ENCODE measurements around the gene NEK6.

NEK6 gene

DNA sequence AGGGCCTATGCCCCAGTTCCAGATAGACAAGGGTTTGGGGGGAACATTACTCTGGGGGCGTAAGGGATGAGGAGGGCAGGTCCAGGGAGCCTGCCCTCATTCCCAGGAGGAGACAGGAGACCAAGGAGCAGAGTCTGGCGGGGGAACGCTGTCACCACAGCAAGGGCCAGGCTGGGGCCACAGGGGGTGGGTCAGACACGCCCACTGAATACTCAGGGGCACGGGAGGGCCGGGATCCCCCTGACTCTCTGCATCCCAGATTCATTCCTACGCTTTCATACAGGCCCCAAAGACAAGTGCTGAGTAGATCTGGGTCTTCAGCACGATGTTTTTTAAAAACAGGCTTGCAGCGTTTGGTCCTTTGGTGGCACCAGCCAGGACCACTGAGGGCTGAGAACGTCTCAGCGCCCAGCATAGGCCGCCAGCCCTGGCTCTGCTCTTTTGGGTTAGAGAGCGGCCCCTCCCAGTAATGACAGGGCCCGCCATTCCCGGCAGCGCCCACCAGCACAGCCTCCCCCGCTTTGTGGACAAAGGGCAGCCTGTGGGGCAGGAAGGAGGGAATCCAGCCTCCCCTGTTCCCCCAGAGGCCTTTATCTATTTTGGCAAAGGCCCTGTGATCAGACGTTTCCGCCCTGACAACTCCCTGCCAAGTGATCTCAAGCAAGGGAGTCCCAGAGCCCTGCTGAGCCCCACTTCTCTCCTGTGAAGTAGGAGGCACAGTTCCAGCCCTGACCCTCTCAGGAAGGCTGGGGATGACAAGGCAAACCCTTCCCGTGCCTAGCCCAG is 24.9 kb downstream of the NEK6 start:
- no peak for DNase-seq

GRCh38 chr9:124283228-124283814 is 25.6 kb downstream of the NEK6 start:
- DNase-seq, result no peak

GRCh38 chr9:124284237-124284831 is 26.6 kb downstream of the NEK6 start:
- DNase-seq, result no peak

GRCh38 chr9:124284940-124285441 is 27.2 kb downstream of the NEK6 start:
- no peak for DNase-seq

DNA sequence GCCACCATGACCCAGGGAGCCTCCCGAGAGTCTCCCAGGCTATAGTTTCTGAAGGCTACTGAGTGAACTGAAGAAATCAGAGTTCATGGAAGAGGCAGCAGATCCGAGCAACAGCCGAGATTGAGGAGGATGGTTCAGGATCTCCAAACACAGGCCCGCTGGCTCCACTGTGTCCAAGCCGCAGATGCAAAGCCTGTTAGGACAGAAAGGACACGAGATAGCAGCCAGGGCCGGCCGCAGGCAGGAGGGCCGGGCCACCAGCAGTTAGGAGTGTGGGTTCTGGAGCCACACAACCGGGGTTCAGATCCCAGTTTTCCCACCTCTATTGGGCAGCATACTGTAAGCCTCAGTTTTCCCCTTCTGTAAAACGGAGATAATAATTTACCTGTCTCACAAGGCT is 27.7 kb downstream of the NEK6 start:
- DNase-seq, result no peak

- DNase-seq, result no peak
Observed at GRCh38 chr9:124285903-124286291, 28.1 kb downstream of the NEK6 start.

DNA sequence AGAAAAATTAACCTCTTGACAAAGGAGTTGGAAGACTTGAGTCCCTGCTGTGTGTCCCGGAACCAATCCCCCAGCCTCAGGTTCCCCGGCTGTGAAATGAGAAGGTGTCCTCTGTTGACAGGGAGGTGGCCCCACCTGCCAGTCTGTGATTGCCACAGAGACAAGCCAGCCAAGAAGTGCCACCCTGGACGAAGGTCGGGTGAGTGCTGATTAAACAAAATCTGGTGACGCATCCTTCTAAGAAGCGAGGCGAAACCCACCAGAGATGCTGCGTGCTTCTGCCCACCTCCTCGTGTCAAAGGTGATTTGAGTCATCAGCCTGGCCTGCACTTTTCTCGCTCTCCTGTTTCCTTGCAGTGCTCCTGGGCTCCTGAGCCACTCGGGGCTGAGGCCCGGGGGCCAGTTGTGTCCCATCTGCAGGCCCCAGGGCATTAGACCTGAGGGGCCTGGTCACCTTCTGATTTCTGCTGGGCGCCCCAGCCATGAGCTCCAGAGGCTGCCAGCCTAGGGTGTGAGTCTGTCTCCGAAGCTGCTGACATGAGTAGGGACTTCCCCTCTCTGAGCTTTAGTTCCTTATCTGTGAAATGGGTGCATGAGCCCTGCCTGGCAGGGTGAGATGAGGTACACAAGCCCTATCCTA is 28.7 kb downstream of the NEK6 start:
- no peak for DNase-seq

DNA sequence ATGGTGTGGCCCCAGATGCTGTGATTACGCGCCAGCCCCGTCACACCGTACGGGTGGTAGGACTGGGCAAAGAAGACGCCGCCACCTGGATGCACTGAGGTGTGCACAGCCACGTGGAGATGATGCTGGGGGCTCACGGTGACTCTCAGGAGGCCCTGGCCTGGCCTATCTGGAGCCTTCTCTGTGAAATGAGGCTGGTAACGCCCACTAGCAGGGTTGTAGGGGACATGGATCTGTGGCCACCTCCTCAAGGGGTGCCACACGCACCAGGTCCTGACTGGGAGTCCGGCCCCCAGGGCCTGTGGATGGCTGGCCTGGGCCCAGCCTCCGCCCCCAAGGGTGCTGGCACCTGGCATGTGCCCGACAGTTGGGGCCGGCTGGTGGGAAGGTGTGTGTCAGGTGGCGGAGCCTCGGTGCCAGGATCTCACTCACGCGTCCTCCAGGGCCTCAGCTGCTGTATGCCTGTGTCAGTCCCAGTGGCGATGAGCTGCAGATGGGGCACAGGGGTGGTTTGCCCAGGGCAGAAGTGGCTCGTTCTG is 32.4 kb downstream of the NEK6 start:
- peak; percentile 77 for DNase-seq

DNA sequence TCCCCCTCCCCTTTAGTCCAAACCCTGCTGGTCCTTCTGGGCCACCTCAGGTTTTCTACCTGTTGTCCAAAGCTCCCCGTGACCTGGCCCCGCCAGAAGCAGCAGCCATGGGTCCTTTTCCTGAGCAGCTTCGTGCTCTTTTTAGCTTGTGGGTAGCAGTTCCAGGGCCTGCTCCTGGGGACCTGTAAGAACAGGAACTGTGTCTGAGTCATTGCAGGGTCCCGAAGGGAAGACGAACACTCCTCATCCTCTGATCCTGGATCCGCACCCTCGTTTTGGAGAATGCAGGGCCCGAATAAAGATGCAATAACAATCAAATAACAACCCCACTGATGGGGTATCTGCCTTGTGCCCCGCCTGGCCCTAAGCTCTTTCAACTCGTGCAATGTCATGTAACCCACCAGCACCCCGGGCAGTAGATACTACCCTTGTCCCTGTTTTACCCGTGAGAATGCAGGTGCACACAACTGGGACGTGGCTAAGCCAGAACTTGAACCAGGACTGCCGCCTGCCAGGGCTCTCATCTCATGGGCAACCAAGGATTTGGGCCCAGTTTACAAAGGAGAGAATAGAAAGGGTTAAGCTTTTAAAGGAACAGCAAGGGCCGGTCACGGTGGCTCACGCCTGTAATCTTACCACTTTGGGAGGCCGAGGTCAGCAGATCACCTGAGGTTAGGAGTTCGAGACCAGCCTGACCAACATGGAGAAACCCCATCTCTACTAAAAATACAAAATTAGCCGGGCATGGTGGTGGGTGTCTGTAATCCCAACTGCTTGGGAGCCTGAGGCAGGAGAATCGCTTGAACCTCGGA is 33.2 kb downstream of the NEK6 start:
- DNase-seq, result no peak

GRCh38 chr9:124291801-124292396 is 34.1 kb downstream of the NEK6 start:
- no peak for DNase-seq

DNA sequence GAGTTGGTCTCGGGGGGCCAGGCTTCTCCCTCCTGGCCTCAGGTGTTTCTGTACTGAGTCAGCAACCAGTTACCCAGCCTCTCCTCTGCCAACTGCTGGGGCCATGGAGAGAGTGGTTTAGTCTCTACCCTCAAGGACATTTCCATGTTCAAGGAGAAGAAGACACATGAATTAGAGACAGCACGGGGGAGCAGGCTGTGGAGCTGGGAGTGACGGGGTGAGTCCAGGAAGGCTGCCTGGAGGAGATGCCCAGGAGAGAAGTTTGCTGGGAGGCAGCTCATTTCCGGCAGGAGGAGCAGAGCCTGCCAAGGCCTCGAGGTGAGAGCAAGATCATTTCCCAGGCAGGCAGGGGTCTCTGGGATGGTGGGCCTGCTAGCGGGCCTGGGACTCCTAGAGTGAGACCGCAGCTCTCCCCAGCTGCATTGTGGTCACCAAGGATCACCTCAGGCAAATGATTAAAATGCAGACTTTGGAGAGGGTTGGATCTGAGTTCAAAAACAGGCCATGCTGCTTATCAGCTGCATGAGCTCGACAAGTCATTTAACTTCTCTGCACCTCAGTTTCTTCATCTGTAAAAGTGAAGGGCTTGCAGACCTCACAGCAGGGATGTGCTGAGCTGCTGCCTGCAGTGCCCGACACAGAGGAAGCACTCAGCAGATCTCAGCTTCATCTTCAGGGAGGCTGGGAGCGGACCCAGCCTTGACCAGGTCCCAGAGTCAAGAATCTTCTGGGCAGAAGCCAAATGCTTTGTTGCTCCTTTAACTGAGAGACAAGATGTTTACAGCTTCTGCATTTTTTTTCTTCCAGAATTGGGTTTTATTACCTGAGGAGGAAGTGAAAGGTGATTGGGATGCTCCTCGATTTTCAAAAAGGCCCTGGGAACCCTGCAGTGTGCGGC is 35.2 kb downstream of the NEK6 start:
- no peak for DNase-seq

GRCh38 chr9:124293718-124294506 is 36.2 kb downstream of the NEK6 start:
- DNase-seq, result no peak

- DNase-seq, result no peak
Observed at GRCh38 chr9:124295159-124295794, 37.5 kb downstream of the NEK6 start.

DNA sequence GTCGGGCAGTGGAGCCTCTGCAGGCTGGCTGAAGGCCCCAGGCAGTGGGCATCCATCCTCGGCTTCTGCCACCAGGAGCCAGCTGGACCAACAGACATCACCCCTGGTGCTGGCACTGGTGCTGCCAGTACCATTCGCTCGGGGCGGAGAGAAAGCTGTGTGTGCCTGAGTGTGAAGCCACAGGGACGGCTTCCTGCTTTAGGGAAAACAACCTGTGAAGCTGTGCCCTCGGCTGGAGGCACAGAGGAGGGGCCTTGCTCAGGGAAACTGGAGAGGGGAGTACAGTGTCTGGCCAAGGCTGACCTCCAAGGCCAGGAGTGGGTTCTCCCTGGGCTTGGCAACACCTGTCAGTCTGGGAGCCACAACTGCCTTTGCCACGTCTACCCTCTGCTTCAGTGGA is 38.3 kb downstream of the NEK6 start:
- DNase-seq, result no peak

DNA sequence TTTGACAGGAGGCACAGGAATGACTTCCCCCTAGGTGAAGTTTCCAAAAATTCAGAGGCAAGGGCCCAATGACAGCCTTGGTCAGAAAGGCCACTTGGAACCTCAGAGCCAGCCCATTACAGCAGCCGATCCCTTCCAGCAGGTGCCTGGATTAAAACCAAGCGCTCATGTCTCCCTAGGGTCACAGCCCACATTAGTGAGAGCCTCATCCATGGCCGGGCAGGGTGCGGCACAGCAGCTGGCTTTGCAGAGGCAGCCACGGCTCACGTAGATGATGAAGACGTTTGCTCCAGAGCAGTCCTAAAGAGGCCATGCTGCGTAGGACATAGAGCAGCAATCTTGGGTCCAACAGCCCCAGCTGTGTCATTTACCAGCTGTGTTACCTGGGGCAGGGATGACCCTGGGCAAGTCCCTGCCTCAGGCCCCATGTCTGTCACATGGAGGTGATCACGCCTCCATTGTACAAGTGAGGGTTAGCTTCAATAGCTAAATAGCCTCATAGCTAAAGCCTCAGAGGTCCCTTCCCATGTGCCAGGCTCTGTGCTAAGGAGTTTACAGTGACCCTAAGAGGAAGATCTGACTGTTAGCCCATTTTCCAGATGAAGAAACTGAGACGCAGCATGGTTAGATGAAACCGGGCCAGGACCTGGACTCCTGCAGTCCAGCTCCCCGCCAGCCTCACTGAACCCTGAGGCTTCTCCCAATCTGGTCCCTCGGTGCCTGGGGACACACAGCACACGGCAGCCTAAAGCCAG is 39.2 kb downstream of the NEK6 start:
- no peak for DNase-seq

DNA sequence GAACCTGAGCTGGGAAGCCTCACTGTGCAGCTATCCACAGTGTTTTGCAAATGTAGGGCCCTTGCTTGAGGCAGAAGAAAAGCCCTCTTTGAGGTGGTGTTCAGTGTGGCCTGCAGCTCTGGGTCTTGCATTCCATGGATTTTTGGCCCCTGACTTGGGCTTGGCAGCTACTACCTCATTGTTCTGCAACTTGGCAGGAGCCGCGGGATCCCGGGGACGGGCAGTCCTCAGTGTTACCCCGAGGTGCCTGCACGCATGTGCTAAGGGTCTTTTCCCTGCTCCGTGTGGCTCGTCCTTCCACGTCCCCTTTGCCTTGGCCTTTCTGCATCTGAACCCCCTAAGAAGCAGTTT is 39.8 kb downstream of the NEK6 start:
- DNase-seq, result no peak

GRCh38 chr9:124297915-124298645 is 40.3 kb downstream of the NEK6 start:
- no peak for DNase-seq

DNA sequence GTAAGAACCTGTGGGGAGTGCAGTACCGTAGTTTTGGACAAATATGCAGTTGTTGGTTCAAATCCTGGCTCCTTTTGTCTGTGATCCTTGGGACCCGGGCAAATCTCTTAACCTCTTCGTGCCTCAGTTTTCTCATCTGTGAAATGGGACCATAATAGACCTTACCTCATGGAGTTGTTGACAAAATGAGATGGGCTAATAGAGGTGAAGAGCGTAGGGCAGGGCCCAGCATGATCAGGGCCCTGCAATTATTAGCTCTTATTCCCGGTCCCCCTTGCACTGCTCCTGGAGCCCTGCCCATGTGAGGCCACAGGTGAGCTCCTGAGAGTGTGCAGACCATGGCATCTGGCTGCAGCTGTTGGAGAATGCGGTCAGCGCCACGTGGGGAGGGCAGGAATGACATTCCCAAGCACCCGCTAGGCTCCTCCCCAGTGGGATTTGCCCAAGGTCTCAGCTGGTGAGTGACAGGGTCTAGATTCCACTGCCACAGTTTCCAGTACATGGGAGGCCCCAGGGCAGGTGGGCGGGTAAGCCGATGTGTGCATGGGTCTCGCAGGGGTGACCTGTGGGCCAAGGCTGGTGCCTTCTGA is 41.0 kb downstream of the NEK6 start:
- no peak for DNase-seq
